IMR-90 (cell line): ENCODE measurements around the gene CFAP61. TPM values are rescaled to one million over a fixed set of nuclear protein-coding genes. Genes with fewer than 3 reads are reported as not detected.

ENCODE experiments used
- ATAC-seq: fragments of 200-7000 bp; cut with Tn5 transposase; 2 replicates; pipeline ENCODE4 v1.9.1; 2020; ENCODE audit warnings: low read depth, mild to moderate bottlenecking, moderate library complexity
- BruUV-seq: library from RNA; stranded (reverse); fragments of 400-500 nt; replicated peaks from 2 replicates; lab custom pipeline; 2021; lab: Mats Ljungman, UMichigan
- CTCF ChIA-PET: fragments of 300-600 bp; formaldehyde crosslinking; extraction: SDS; loops from one replicate; lab custom pipeline; 2021; ENCODE audit warnings: antibody characterized with exemption; lab: Yijun Ruan, JAX
- POLR2A ChIA-PET: fragments of 300-600 bp; sonication (Branson Sonifier 250); formaldehyde crosslinking; loops from one replicate; lab custom pipeline; 2022; ENCODE audit warnings: antibody characterized with exemption; ENCODE audit not compliant: unreplicated experiment; lab: Charles Lee
- DNase-seq: peaks from one replicate; pipeline ENCODE4 v3.0.0; 2013
- H2AFZ ChIP-seq: replicated peaks from 2 replicates; pipeline ENCODE3; 2013; ENCODE audit warnings: low read length, mild to moderate bottlenecking; ENCODE audit not compliant: poor library complexity
- H2AK5ac ChIP-seq: 2 replicates; pipeline ENCODE4 v1.6.1; 2013; ENCODE audit warnings: low read depth, low read length, inconsistent platforms
- H2AK9ac ChIP-seq: replicated peaks from 2 replicates; pipeline ENCODE3; 2013; ENCODE audit warnings: mild to moderate bottlenecking, low read depth, low read length, moderate library complexity; ENCODE audit not compliant: poor library complexity
- H2BK120ac ChIP-seq: 2 replicates; pipeline ENCODE4 v1.6.1; 2013; ENCODE audit warnings: low read depth, low read length, inconsistent platforms
- H2BK15ac ChIP-seq: 3 replicates; pipeline ENCODE4 v1.6.1; 2013; ENCODE audit warnings: low read depth, low read length, inconsistent platforms
- H2BK20ac ChIP-seq: 2 replicates; pipeline ENCODE4 v1.6.1; 2013; ENCODE audit warnings: low read depth, mild to moderate bottlenecking, inconsistent platforms, low read length, moderate library complexity
- H2BK5ac ChIP-seq: 2 replicates; pipeline ENCODE4 v1.6.1; 2013; ENCODE audit warnings: mild to moderate bottlenecking, low read depth, low read length, inconsistent platforms; ENCODE audit not compliant: poor library complexity, severe bottlenecking
- H3K14ac ChIP-seq: replicated peaks from 2 replicates; pipeline ENCODE4 v1.6.1; 2013; ENCODE audit warnings: low read depth, low read length, inconsistent platforms
- H3K18ac ChIP-seq: 2 replicates; pipeline ENCODE4 v1.6.1; 2013; ENCODE audit warnings: low read depth, low read length, control low read depth
- H3K23ac ChIP-seq: 2 replicates; pipeline ENCODE4 v1.6.1; 2013; ENCODE audit warnings: low read depth, low read length, inconsistent platforms
- H3K27ac ChIP-seq: 2 replicates; pipeline ENCODE4 v1.5.1; 2013; ENCODE audit warnings: mild to moderate bottlenecking, control low read depth, low read length; ENCODE audit not compliant: insufficient read depth
- H3K27me3 ChIP-seq: 2 replicates; pipeline ENCODE4 v1.6.1; 2013; ENCODE audit warnings: low read length; ENCODE audit not compliant: control insufficient read depth, insufficient read depth
- H3K36me3 ChIP-seq: 2 replicates; pipeline ENCODE4 v1.6.1; 2013; ENCODE audit warnings: low read length, mixed read lengths; ENCODE audit not compliant: control insufficient read depth, insufficient read depth
- H3K4ac ChIP-seq: 2 replicates; pipeline ENCODE4 v1.6.1; 2013; ENCODE audit warnings: low read depth, low read length, inconsistent platforms
- H3K4me1 ChIP-seq: 2 replicates; pipeline ENCODE4 v1.6.1; 2013; ENCODE audit warnings: low read length, mixed read lengths; ENCODE audit not compliant: control insufficient read depth, insufficient read depth
- H3K4me2 ChIP-seq: 2 replicates; pipeline ENCODE4 v1.6.1; 2013; ENCODE audit warnings: low read depth, mild to moderate bottlenecking, control low read depth, low read length, moderate library complexity
- H3K4me3 ChIP-seq: 2 replicates; pipeline ENCODE4 v1.5.1; 2013; ENCODE audit warnings: low read depth, mild to moderate bottlenecking, control low read depth, low read length, moderate library complexity; ENCODE audit not compliant: insufficient read depth
- H3K56ac ChIP-seq: 2 replicates; pipeline ENCODE4 v1.6.1; 2013; ENCODE audit warnings: low read length, inconsistent platforms; ENCODE audit not compliant: insufficient read depth; ENCODE audit errors: extremely low read depth
- H3K79me1 ChIP-seq, 2 experiments: 2 replicates each; pipeline ENCODE4 v1.6.1; 2013; ENCODE audit warnings: low read length in 2 of 2, inconsistent platforms in 1 of 2, low read depth in 1 of 2
- H3K9ac ChIP-seq: 2 replicates; pipeline ENCODE4 v1.6.1; 2013; ENCODE audit warnings: low read depth, low read length, control low read depth
- H3K9me1 ChIP-seq: 2 replicates; pipeline ENCODE4 v1.6.1; 2013; ENCODE audit warnings: low read length, inconsistent platforms; ENCODE audit not compliant: insufficient read depth
- H3K9me3 ChIP-seq: 2 replicates; pipeline ENCODE4 v1.6.1; 2013; ENCODE audit warnings: low read length; ENCODE audit not compliant: control insufficient read depth, insufficient read depth
- H4K20me1 ChIP-seq: 2 replicates; pipeline ENCODE4 v1.6.1; 2013; ENCODE audit warnings: low read length, inconsistent platforms; ENCODE audit not compliant: insufficient read depth
- H4K5ac ChIP-seq: 2 replicates; pipeline ENCODE4 v1.6.1; 2013; ENCODE audit warnings: mild to moderate bottlenecking, low read depth, low read length, control low read depth
- H4K8ac ChIP-seq, 2 experiments: 2 replicates each; pipeline ENCODE4 v1.6.1; 2013; ENCODE audit warnings: low read depth in 2 of 2, low read length in 2 of 2, control low read depth in 1 of 2, inconsistent platforms in 1 of 2
- H4K91ac ChIP-seq: 2 replicates; pipeline ENCODE4 v1.6.1; 2013; ENCODE audit warnings: low read depth, low read length, inconsistent platforms; ENCODE audit not compliant: insufficient read depth
- BHLHE40 ChIP-seq: fragments of 150-350 bp; IDR thresholded peaks from 2 replicates; pipeline ENCODE4 v1.6.1; 2016; ENCODE audit warnings: mild to moderate bottlenecking, low read depth, low read length
- CEBPB ChIP-seq: IDR thresholded peaks from 2 replicates; pipeline ENCODE4 v1.6.1; 2012; ENCODE audit warnings: low read depth, low read length, improper control_type of control experiment
- CHD1 ChIP-seq: IDR thresholded peaks from 2 replicates; pipeline ENCODE4 v1.6.1; 2012; ENCODE audit warnings: low read depth, low read length, improper control_type of control experiment
- ELK1 ChIP-seq: fragments of 150-350 bp; IDR thresholded peaks from 2 replicates; pipeline ENCODE4 v1.6.1; 2016; ENCODE audit warnings: low read depth, mild to moderate bottlenecking, low read length, moderate library complexity, borderline replicate concordance
- FOS ChIP-seq: fragments of 150-350 bp; IDR thresholded peaks from 2 replicates; pipeline ENCODE4 v1.6.1; 2016; ENCODE audit warnings: low read depth, low read length
- MAFK ChIP-seq: IDR thresholded peaks from 2 replicates; pipeline ENCODE4 v1.6.1; 2012; ENCODE audit warnings: low read depth, low read length, improper control_type of control experiment
- MAZ ChIP-seq: IDR thresholded peaks from 2 replicates; pipeline ENCODE4 v1.6.1; 2012; ENCODE audit warnings: low read depth, mild to moderate bottlenecking, low read length, improper control_type of control experiment, moderate library complexity, borderline replicate concordance
- MXI1 ChIP-seq: IDR thresholded peaks from 2 replicates; pipeline ENCODE4 v1.6.1; 2012; ENCODE audit warnings: low read depth, mild to moderate bottlenecking, low read length, moderate library complexity, borderline replicate concordance
- NFE2L2 ChIP-seq: fragments of 150-350 bp; IDR thresholded peaks from 2 replicates; pipeline ENCODE4 v1.6.1; 2016; ENCODE audit warnings: low read depth, mild to moderate bottlenecking, low read length
- POLR2A ChIP-seq: IDR thresholded peaks from 2 replicates; pipeline ENCODE4 v1.6.1; 2012; ENCODE audit warnings: mild to moderate bottlenecking, low read depth, low read length
- RAD21 ChIP-seq: IDR thresholded peaks from 2 replicates; pipeline ENCODE4 v1.6.1; 2012; ENCODE audit warnings: low read length, improper control_type of control experiment
- RCOR1 ChIP-seq: IDR thresholded peaks from 2 replicates; pipeline ENCODE4 v1.6.1; 2012; ENCODE audit warnings: mild to moderate bottlenecking, low read length, improper control_type of control experiment; ENCODE audit not compliant: insufficient replicate concordance
- RFX5 ChIP-seq: IDR thresholded peaks from 2 replicates; pipeline ENCODE4 v1.8.0; 2012; ENCODE audit warnings: low read depth, mild to moderate bottlenecking, low read length, moderate library complexity
- SMC3 ChIP-seq: fragments of 150-350 bp; IDR thresholded peaks from 2 replicates; pipeline ENCODE4 v1.6.1; 2016; ENCODE audit warnings: low read depth, mild to moderate bottlenecking, antibody characterized with exemption, low read length, moderate library complexity
- WGBS, 2 experiments: methylation state at CpG; one replicate each; pipeline versions ENCODE4 v1.1.5 to v1.1.7; 2013; ENCODE audit warnings: missing lambda C conversion rate in 2 of 2; ENCODE audit not compliant: insufficient read length in 1 of 2; ENCODE audit errors: extremely low coverage in 2 of 2; 5-methylcytosine and 5-hydroxymethylcytosine counted together
- dilution Hi-C: fragments of 300-500 bp; cut with HindIII; formaldehyde crosslinking; loops from one replicate; pipeline ENCODE4 v1.14.3; 2018; ENCODE audit warnings: low sequenced_read_pairs; ENCODE audit not compliant: unreplicated experiment
- in situ Hi-C: fragments of 300-500 bp; cut with MboI; formaldehyde crosslinking; loops from 3 replicates; pipeline ENCODE4 v1.14.3; 2019; ENCODE audit warnings: low sequenced_read_pairs, inconsistent platforms, mixed read lengths
- intact Hi-C: fragments of 100-400 bp; cut with micrococcal nuclease; formaldehyde crosslinking; loops from 2 replicates; pipeline ENCODE4 v1.10.0; 2022
- polyA plus RNA-seq, 3 experiments: library from polyadenylated mRNA; depleted of rRNA; stranded (reverse); fragments of >200 nt; gene quantifications; 2 replicates each; pipeline ENCODE4 v1.2.3, GENCODE V29; 2012; ENCODE audit warnings: low replicate concordance in 1 of 3
- total RNA-seq: library from RNA; depleted of rRNA; stranded (reverse); fragments of >200 nt; gene quantifications from 2 replicates; pipeline ENCODE4 v1.2.3, GENCODE V29; 2012
- TF ChIP-seq, protein P1 (sequence below): conservative IDR thresholded peaks from 2 replicates; pipeline ENCODE4 v1.5.1; 2012; ENCODE audit warnings: mild to moderate bottlenecking, low read depth, low read length, improper control_type of control experiment
- TF ChIP-seq, protein P2 (sequence below): fragments of 150-350 bp; IDR thresholded peaks from 2 replicates; pipeline ENCODE4 v1.6.1; 2017; ENCODE audit warnings: mild to moderate bottlenecking, antibody characterized with exemption, low read length, low read depth

The CFAP61 gene
- total and polyA plus RNA-seq, 2 of the 4 experiments (the other 2 are of a cell fraction): 0.07 TPM; not detected in 1

GRCh38 chr20:20210327-20210726 is 158.0 kb downstream of the CFAP61 start:
- no peaks in the 10 kb centered on the region for H3K9me1 ChIP-seq
- 20% methylated on average over 2 of the region's 5 CpGs; no CpG with 5 or more reads in 1 of the 2 experiments for WGBS, 2 experiments
- dilution Hi-C loops (no loop called here), intact Hi-C loops (no loop called here), in situ Hi-C loops (no loop called here)
- no peak for TF ChIP-seq MAZ
- no peak for TF ChIP-seq POLR2A
- no peak for TF ChIP-seq MXI1
- no peak for TF ChIP-seq NFE2L2
- TF ChIP-seq MAFK: no peak
- TF ChIP-seq RCOR1: no peak
- TF ChIP-seq RAD21: no peak
- no peak for TF ChIP-seq ELK1
- TF ChIP-seq CEBPB: no peak
- no peak for TF ChIP-seq BHLHE40
- no peak for TF ChIP-seq CHD1
- TF ChIP-seq, protein P1, sequence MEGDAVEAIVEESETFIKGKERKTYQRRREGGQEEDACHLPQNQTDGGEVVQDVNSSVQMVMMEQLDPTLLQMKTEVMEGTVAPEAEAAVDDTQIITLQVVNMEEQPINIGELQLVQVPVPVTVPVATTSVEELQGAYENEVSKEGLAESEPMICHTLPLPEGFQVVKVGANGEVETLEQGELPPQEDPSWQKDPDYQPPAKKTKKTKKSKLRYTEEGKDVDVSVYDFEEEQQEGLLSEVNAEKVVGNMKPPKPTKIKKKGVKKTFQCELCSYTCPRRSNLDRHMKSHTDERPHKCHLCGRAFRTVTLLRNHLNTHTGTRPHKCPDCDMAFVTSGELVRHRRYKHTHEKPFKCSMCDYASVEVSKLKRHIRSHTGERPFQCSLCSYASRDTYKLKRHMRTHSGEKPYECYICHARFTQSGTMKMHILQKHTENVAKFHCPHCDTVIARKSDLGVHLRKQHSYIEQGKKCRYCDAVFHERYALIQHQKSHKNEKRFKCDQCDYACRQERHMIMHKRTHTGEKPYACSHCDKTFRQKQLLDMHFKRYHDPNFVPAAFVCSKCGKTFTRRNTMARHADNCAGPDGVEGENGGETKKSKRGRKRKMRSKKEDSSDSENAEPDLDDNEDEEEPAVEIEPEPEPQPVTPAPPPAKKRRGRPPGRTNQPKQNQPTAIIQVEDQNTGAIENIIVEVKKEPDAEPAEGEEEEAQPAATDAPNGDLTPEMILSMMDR: no peak
- TF ChIP-seq SMC3: no peak
- TF ChIP-seq RFX5: no peak
- TF ChIP-seq FOS: no peak
- TF ChIP-seq, protein P2, sequence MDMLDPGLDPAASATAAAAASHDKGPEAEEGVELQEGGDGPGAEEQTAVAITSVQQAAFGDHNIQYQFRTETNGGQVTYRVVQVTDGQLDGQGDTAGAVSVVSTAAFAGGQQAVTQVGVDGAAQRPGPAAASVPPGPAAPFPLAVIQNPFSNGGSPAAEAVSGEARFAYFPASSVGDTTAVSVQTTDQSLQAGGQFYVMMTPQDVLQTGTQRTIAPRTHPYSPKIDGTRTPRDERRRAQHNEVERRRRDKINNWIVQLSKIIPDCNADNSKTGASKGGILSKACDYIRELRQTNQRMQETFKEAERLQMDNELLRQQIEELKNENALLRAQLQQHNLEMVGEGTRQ: no peak
- ChIA-PET CTCF (no interaction called here), POLR2A (no interaction called here)
- H4K91ac ChIP-seq: no peak overlapping the region
- no peak overlapping the region for H3K56ac ChIP-seq
- no peaks in the 10 kb centered on the region for H3K79me1 ChIP-seq
- no peaks in the 10 kb centered on the region; the same call in 1 of the 2 replicates for H4K20me1 ChIP-seq
- ATAC-seq (no peak), DNase-seq (no peak)
- no peak overlapping the region for H3K14ac ChIP-seq
- H4K8ac ChIP-seq: no peak overlapping the region
- no peak overlapping the region for H3K9ac ChIP-seq
- H3K18ac ChIP-seq: no peak overlapping the region
- no TSS peak for BruUV-seq
- no peak overlapping the region for H2AK5ac ChIP-seq
- H3K4me2 ChIP-seq: no peak overlapping the region
- H3K36me3 ChIP-seq: no peaks in the 10 kb centered on the region
- no peak overlapping the region for H3K4me3 ChIP-seq
- H3K4ac ChIP-seq: no peak overlapping the region
- H2BK120ac ChIP-seq: no peak overlapping the region
- H2BK15ac ChIP-seq: no peak overlapping the region
- H3K23ac ChIP-seq: no peak overlapping the region
- H3K27me3 ChIP-seq: no peaks in the 10 kb centered on the region; the same call in none of the 2 replicates
- H2BK20ac ChIP-seq: no peak overlapping the region
- H4K5ac ChIP-seq: no peak overlapping the region
- no peak overlapping the region for H3K27ac ChIP-seq
- no peaks in the 10 kb centered on the region for H3K4me1 ChIP-seq
- no peak overlapping the region for H2AK9ac ChIP-seq
- H2BK5ac ChIP-seq: no peak overlapping the region
- no peak overlapping the region for H2AFZ ChIP-seq
- no peaks in the 10 kb centered on the region for H3K9me3 ChIP-seq
